Kidney (tissue), 14 donors: ENCODE results near the gene SPOUT1. TPM values are rescaled to one million over a fixed set of nuclear protein-coding genes. Genes with fewer than 3 reads are reported as not detected.

Experiments used
- DNase-seq, 5 donors: peaks; one replicate each; pipeline ENCODE4 v3.0.0-alpha.2; 2013 to 2020
- FAIRE-seq: peaks from 2 replicates; lab custom pipeline; 2012; peaks lifted over from hg19 to GRCh38; lab: Jason Lieb, UNC
- H3K27ac ChIP-seq, 2 donors: one replicate each; pipeline ENCODE4 v1.7.0; 2013; ENCODE audit warnings: low read depth in 2 of 2, low read length in 2 of 2, inconsistent platforms in 1 of 2
- H3K27me3 ChIP-seq: one replicate; pipeline ENCODE4 v1.7.1; 2013; ENCODE audit warnings: low read length, inconsistent platforms; ENCODE audit not compliant: control insufficient read depth, insufficient read depth
- H3K36me3 ChIP-seq, 3 donors: one replicate each; pipeline versions ENCODE4 v1.7.0 to v1.7.1; 2013; ENCODE audit warnings: low read length in 3 of 3, control low read depth in 1 of 3, inconsistent platforms in 1 of 3; ENCODE audit not compliant: insufficient read depth in 3 of 3, control insufficient read depth in 2 of 3
- H3K4me1 ChIP-seq, 3 donors: one replicate each; pipeline versions ENCODE4 v1.7.0 to v1.7.1; 2013; ENCODE audit warnings: low read length in 3 of 3, inconsistent platforms in 1 of 3, low read depth in 1 of 3; ENCODE audit not compliant: control insufficient read depth in 2 of 3, insufficient read depth in 2 of 3
- H3K4me3 ChIP-seq, 3 donors: one replicate each; pipeline versions ENCODE4 v1.7.0 to v1.8.1; 2013; ENCODE audit warnings: low read length in 3 of 3, control low read depth in 1 of 3, inconsistent platforms in 1 of 3
- H3K9ac ChIP-seq, 3 donors: one replicate each; pipeline versions ENCODE4 v1.7.0 to v1.7.1; 2013; ENCODE audit warnings: low read length in 3 of 3, control low read depth in 1 of 3, inconsistent platforms in 1 of 3
- H3K9me3 ChIP-seq, 3 donors: one replicate each; pipeline versions ENCODE4 v1.7.0 to v1.7.1; 2013; ENCODE audit warnings: low read length in 3 of 3, control low read depth in 1 of 3, inconsistent platforms in 1 of 3; ENCODE audit not compliant: control insufficient read depth in 2 of 3, insufficient read depth in 1 of 3
- intact Hi-C: fragments of 100-400 bp; cut with DNase I; formaldehyde crosslinking; loops from one replicate; pipeline ENCODE4 v1.11.1; 2022
- polyA plus RNA-seq: library from polyadenylated mRNA; stranded (reverse); fragments of 350-450 nt; fragmentation: Illumina TruSeq; extraction: RNeasy Lipid Tissue Mini Kit (QIAGEN cat#74804); gene quantifications from one replicate; pipeline ENCODE4 v1.2.3, GENCODE V29; 2014; ENCODE audit warnings: low read depth, low replicate concordance; ENCODE audit not compliant: insufficient read depth
- total RNA-seq: library from RNA; stranded (reverse); fragmentation: NEBNext Ultra II Directional; extraction: Animal tissue kit (Norgen Biotek cat#: 25700); gene quantifications from one replicate; pipeline ENCODE4 v1.2.1, GENCODE V29; 2021
- TF ChIP-seq, protein P1 (sequence below): IDR thresholded peaks from 3 replicates; pipeline ENCODE4 v1.5.1; 2012; ENCODE audit warnings: mild to moderate bottlenecking, moderate library complexity, borderline replicate concordance; ENCODE audit not compliant: insufficient read depth; ENCODE audit errors: extremely low read depth
- donor health status: control.
- donor health status: control.
- donor health status: control.
- donor health status: control.
- donor health status: control.
- donor health status: DM: yes; HTN: yes; CAD: no.
- donor health status: Normal renal cell carcinoma (clear cell type).

Gene SPOUT1
- total and polyA plus RNA-seq, 2 donors from 2014 or later = 42.0 to 56.8 TPM

DNA sequence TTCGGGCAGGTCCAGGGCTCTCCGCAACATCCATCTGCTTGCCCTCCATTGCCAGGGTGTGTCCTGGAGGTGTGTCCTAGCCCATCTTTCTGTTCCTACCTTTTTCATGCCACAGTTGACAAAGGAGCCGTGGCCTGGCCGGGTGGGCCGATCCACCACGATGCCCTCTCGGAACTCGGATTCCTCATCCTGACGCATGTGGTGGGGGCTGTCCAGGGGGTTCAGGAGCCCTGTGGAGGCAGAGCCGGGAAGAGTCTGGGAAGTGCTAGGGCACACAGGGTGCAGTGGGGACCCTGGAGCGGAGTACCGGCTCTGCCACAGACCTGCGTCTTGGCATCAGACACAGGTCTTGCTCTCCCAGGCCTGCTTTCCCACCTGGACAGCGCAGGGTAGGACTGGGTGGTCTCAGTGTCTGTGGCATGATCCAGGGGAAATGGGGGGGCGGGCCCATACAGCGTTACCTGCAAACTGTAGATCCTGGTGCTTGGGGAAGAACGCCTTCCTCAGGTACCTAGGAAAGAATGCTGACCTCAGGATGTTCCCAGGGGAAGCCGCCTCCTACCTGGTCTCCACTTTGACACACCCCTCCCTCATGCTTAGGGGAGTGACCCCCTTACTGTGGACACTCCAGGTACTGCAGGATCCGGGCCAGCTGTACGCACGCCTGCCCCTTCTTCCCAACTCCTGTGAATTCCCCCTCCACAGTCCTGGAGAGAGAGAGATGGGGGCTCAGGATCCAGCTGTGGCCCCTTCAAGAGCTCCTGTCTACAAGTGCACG lies 3.5 kb downstream of the SPOUT1 start:
- Histone ChIP-seq H3K36me3 (peaks cover 0 to 36% (median 10%) of the 10 kb centered on the region in 3 donors), H3K9ac (no peak overlapping the region), H3K4me1 (peaks cover 0 to 7% (median 6%) of the 10 kb centered on the region in 3 donors), H3K9me3 (no peaks in the 10 kb centered on the region), H3K4me3 (no peak overlapping the region), H3K27me3 (no peaks in the 10 kb centered on the region), H3K27ac (no peak overlapping the region)
- no peak for FAIRE-seq
- DNase-seq = no peak
- intact Hi-C loops = no loop called here
- TF ChIP-seq, protein P1, sequence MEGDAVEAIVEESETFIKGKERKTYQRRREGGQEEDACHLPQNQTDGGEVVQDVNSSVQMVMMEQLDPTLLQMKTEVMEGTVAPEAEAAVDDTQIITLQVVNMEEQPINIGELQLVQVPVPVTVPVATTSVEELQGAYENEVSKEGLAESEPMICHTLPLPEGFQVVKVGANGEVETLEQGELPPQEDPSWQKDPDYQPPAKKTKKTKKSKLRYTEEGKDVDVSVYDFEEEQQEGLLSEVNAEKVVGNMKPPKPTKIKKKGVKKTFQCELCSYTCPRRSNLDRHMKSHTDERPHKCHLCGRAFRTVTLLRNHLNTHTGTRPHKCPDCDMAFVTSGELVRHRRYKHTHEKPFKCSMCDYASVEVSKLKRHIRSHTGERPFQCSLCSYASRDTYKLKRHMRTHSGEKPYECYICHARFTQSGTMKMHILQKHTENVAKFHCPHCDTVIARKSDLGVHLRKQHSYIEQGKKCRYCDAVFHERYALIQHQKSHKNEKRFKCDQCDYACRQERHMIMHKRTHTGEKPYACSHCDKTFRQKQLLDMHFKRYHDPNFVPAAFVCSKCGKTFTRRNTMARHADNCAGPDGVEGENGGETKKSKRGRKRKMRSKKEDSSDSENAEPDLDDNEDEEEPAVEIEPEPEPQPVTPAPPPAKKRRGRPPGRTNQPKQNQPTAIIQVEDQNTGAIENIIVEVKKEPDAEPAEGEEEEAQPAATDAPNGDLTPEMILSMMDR = no peak

DNA sequence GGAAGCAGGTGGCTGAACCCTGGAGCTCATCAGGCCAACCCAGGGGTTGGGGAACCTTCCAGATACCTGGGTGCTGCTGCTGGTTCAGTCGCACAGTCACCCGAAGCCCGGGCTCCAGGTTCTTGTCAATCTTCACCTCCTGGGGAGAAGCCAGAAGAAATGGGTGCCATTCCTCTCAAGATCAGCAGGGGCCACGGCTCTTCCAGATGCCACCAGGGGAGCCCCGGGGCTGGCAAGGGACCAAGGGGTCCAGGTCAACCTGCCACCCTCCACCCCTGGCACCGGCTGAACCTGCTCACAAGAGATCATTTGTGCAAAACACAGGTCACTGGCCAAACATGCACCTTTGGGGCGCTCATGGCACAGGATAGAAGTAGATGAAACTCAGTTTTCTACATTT lies 4.7 kb downstream of the SPOUT1 start:
- no peak for DNase-seq
- H3K27ac ChIP-seq = no peak overlapping the region

DNA sequence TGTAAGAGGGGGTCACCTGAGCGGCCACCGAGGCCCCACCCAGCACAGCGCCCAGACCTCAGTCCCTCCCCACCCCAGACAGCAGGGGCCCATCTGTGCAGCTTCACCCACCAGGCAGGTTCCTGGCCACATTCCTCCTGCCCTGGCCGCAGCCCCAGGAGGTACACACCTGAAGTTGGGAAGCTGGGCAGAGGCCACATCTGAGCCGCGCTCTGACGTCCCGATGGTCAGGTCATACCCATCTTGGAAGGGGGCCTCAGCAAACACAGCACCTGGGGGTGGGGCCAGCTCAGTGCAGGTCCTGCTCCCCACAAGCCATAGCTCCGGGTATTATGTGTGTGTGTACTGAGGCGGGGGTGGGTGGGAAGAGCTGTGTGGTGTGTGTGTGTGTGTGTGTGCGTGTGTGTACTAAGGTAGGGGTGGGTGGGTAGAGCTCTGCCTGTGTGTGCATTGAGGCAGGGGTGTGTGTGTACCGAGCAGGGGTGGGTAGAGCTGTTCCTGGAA lies 5.6 kb downstream of the SPOUT1 start:
- H3K27ac ChIP-seq = no peak overlapping the region
- peaks cover 0 to 36% (median 10%) of the 10 kb centered on the region in 3 donors for H3K36me3 ChIP-seq
- FAIRE-seq = no peak
- intact Hi-C loops = no loop called here
- no peaks in the 10 kb centered on the region for H3K27me3 ChIP-seq
- no peaks in the 10 kb centered on the region for H3K9me3 ChIP-seq
- no peak for DNase-seq
- TF ChIP-seq, protein P1 = no peak
- H3K4me3 ChIP-seq = no peak overlapping the region
- no peak overlapping the region for H3K9ac ChIP-seq
- peaks cover 0 to 15% (median 9%) of the 10 kb centered on the region in 3 donors for H3K4me1 ChIP-seq

More for the DNA sequence above, 4.7 kb downstream of the SPOUT1 start:
- FAIRE-seq = no peak
- Histone ChIP-seq H3K4me3 (no peak overlapping the region), H3K9me3 (no peaks in the 10 kb centered on the region), H3K27me3 (no peaks in the 10 kb centered on the region), H3K9ac (no peak overlapping the region), H3K36me3 (peaks cover 0 to 36% (median 10%) of the 10 kb centered on the region in 3 donors), H3K4me1 (peaks cover 0 to 9% (median 7%) of the 10 kb centered on the region in 3 donors)
- TF ChIP-seq, protein P1 = no peak
- intact Hi-C loops = no loop called here
